Keratinocyte (primary cell): ENCODE data around the gene INPP5A. TPM values are rescaled to one million over a fixed set of nuclear protein-coding genes. Genes with fewer than 3 reads are reported as not detected.

Experiments
- DNase-seq: peaks from one replicate; pipeline ENCODE4 v3.0.0-alpha.2; 2011; ENCODE audit warnings: low read depth, missing footprints, low spot score
- FAIRE-seq: peaks from 2 replicates; lab custom pipeline; 2011; peaks lifted over from hg19 to GRCh38; lab: Jason Lieb, UNC
- H2AFZ ChIP-seq: 2 replicates; pipeline ENCODE4 v1.6.0; 2012; ENCODE audit warnings: low read length, control low read depth, inconsistent platforms; ENCODE audit not compliant: control insufficient read depth
- H3K27ac ChIP-seq: 2 replicates; pipeline ENCODE4 v1.5.1; 2011; ENCODE audit warnings: low read length; ENCODE audit not compliant: control insufficient read depth, insufficient read depth
- H3K27me3 ChIP-seq: 3 replicates; pipeline ENCODE4 v1.6.0; 2011; ENCODE audit warnings: low read length; ENCODE audit not compliant: control insufficient read depth, insufficient read depth; ENCODE audit errors: extremely low read depth
- H3K36me3 ChIP-seq, 2 experiments: 2 replicates in 1 of 2; 3 replicates in 1 of 2; pipeline ENCODE4 v1.5.1; 2011; ENCODE audit warnings: low read length in 2 of 2, mild to moderate bottlenecking in 1 of 2; ENCODE audit not compliant: control insufficient read depth in 2 of 2, insufficient read depth in 2 of 2; ENCODE audit errors: extremely low read depth in 1 of 2
- H3K4me1 ChIP-seq: 3 replicates; pipeline ENCODE4 v1.5.1; 2011; ENCODE audit warnings: low read length; ENCODE audit not compliant: control insufficient read depth, insufficient read depth; ENCODE audit errors: extremely low read depth
- H3K4me2 ChIP-seq: 3 replicates; pipeline ENCODE4 v1.6.0; 2011; ENCODE audit warnings: low read depth, low read length; ENCODE audit not compliant: control insufficient read depth, insufficient read depth; ENCODE audit errors: extremely low read depth
- H3K4me3 ChIP-seq, 3 experiments: fragments of 200-600 bp in 1 of 3; sonication (generic) in 1 of 3; 2 replicates in 2 of 3; 3 replicates in 1 of 3; pipeline ENCODE4 v1.5.1; 2011 to 2016; ENCODE audit warnings: low read length in 3 of 3, mild to moderate bottlenecking in 3 of 3, control low read depth in 2 of 3, inconsistent platforms in 1 of 3, low read depth in 1 of 3, mixed read lengths in 1 of 3, mixed run types in 1 of 3, moderate library complexity in 1 of 3; ENCODE audit not compliant: control insufficient read depth in 2 of 3, insufficient read depth in 2 of 3; ENCODE audit errors: extremely low read depth in 1 of 3
- H3K79me2 ChIP-seq: 2 replicates; pipeline ENCODE4 v1.6.0; 2012; ENCODE audit warnings: low read length; ENCODE audit not compliant: control insufficient read depth, insufficient read depth
- H3K9ac ChIP-seq: 3 replicates; pipeline ENCODE4 v1.6.0; 2011; ENCODE audit warnings: low read length; ENCODE audit not compliant: control insufficient read depth, insufficient read depth; ENCODE audit errors: extremely low read depth
- H3K9me1 ChIP-seq: 3 replicates; pipeline ENCODE4 v1.6.0; 2011; ENCODE audit warnings: low read length; ENCODE audit not compliant: control insufficient read depth, insufficient read depth; ENCODE audit errors: extremely low read depth
- H3K9me3 ChIP-seq: 2 replicates; pipeline ENCODE4 v1.5.1; 2012; ENCODE audit warnings: low read depth, low read length; ENCODE audit not compliant: control insufficient read depth
- H4K20me1 ChIP-seq: 3 replicates; pipeline ENCODE4 v1.6.0; 2011; ENCODE audit warnings: low read length; ENCODE audit not compliant: control insufficient read depth, insufficient read depth; ENCODE audit errors: extremely low read depth
- CTCF ChIP-seq, 3 experiments: IDR thresholded peaks in 1 of 3; conservative IDR thresholded peaks in 1 of 3; optimal IDR thresholded peaks in 1 of 3; 2 replicates in 2 of 3; 3 replicates in 1 of 3; pipeline versions ENCODE3 to v1.5.1; 2011; ENCODE audit warnings: low read length in 3 of 3, mild to moderate bottlenecking in 3 of 3, moderate library complexity in 2 of 3, control low read depth in 1 of 3, inconsistent platforms in 1 of 3; ENCODE audit not compliant: insufficient read depth in 2 of 3; ENCODE audit errors: extremely low read depth in 1 of 3
- EZH2 ChIP-seq: IDR thresholded peaks from one replicate; pipeline ENCODE4 v1.6.1; 2012; ENCODE audit warnings: inconsistent platforms, mild to moderate bottlenecking, low read length, moderate library complexity
- dilution Hi-C: fragments of 300-500 bp; cut with MboI; formaldehyde crosslinking; loops from one replicate; pipeline ENCODE4 v1.7.0; 2020; ENCODE audit warnings: low sequenced_read_pairs; ENCODE audit not compliant: extremely low pct_ligation_motif_present
- polyA plus RNA-seq, 5 experiments: library from polyadenylated mRNA; depleted of rRNA in 3 of 5; stranded (reverse) in 3 of 5; stranded (forward) in 1 of 5; unstranded in 1 of 5; fragments of >200 nt; gene quantifications; 1 replicate in 1 of 5; 2 replicates in 3 of 5; 3 replicates in 1 of 5; pipeline versions ENCODE4 v1.2.1 to v1.2.3, GENCODE V29; 2011 to 2012; ENCODE audit warnings: missing spikeins in 2 of 5, low read depth in 1 of 5, low replicate concordance in 1 of 5

The INPP5A gene
- polyA plus RNA-seq, 1 donor (not counting 4 experiments of a cell fraction or from before 2014, with no cell fraction given) = 11.2 TPM

GRCh38 chr10:132784866-132785722, 247.5 kb downstream of the INPP5A start:
- no peaks in the 10 kb centered on the region for H3K9me3 ChIP-seq
- dilution Hi-C loops = no loop called here
- no peaks in the 10 kb centered on the region for H3K79me2 ChIP-seq
- no peak overlapping the region for H3K27ac ChIP-seq
- no peaks in the 10 kb centered on the region for H4K20me1 ChIP-seq
- H2AFZ ChIP-seq = no peak overlapping the region
- FAIRE-seq = no peak
- H3K9ac ChIP-seq = no peak overlapping the region
- peaks cover 55% of the 10 kb centered on the region for H3K27me3 ChIP-seq
- no peak overlapping the region for H3K4me2 ChIP-seq
- H3K4me1 ChIP-seq = no peaks in the 10 kb centered on the region
- no peak for DNase-seq
- H3K36me3 ChIP-seq = no peaks in the 10 kb centered on the region
- no peaks in the 10 kb centered on the region for H3K9me1 ChIP-seq
- H3K4me3 ChIP-seq = no peak overlapping the region
- TF ChIP-seq CTCF (optimal IDR thresholded peaks at IDR 0.05 in 1 of 3, IDR thresholded peaks at IDR 0.05 in 1 of 3, conservative IDR thresholded peaks at IDR 0.05 in 1 of 3; ENCODE audit: extremely low read depth in 1 of 3, insufficient read depth in 2 of 3, low read length in 3 of 3) (no peak), EZH2 (peak; percentile 35)

- no peak for FAIRE-seq
- Histone ChIP-seq H3K9me1 (no peaks in the 10 kb centered on the region), H3K9me3 (no peaks in the 10 kb centered on the region), H3K4me3 (no peak within 1 kb of the TSS), H2AFZ (no peak within 1 kb of the TSS), H3K4me2 (no peak within 1 kb of the TSS), H3K79me2 (no peaks in the 10 kb centered on the region), H3K27me3 (peaks cover 62% of the 10 kb centered on the region), H4K20me1 (no peaks in the 10 kb centered on the region), H3K36me3 (no peaks in the 10 kb centered on the region), H3K27ac (no peak within 1 kb of the TSS), H3K4me1 (no peaks in the 10 kb centered on the region), H3K9ac (no peak within 1 kb of the TSS)
- no peak for DNase-seq
- no peak for TF ChIP-seq EZH2
- no peak for TF ChIP-seq CTCF (optimal IDR thresholded peaks at IDR 0.05 in 1 of 3, IDR thresholded peaks at IDR 0.05 in 1 of 3, conservative IDR thresholded peaks at IDR 0.05 in 1 of 3; ENCODE audit: extremely low read depth in 1 of 3, insufficient read depth in 2 of 3, low read length in 3 of 3)
- dilution Hi-C loops = no loop called here
These were observed 248.3 kb downstream of the INPP5A start, which contains the start of gene NKX6-2 for GRCh38 chr10:132785723-132786475. Gene NKX6-2 (minus strand): TSS chr10:132786147. CDS start chr10:132785948, 199 bp downstream.
